ENCODE measurements around the gene CSTF2T.

The CSTF2T gene

GRCh38 chr10:51699475-51700227 lies at the start of gene CSTF2T:
Gene CSTF2T (minus strand): TSS chr10:51699595. CDS start chr10:51699549, 46 bp downstream.
- peak; percentile 93 for DNase-seq (ENCODE audit: low spot score)

- no peak for DNase-seq (ENCODE audit: low spot score)
Measured at GRCh38 chr10:51748959-51749358, 49.6 kb upstream of the CSTF2T start.

GRCh38 chr10:51747216-51747615 lies 47.8 kb upstream of the CSTF2T start:
- no peak for DNase-seq (ENCODE audit: low spot score)

- no peak for DNase-seq (ENCODE audit: low spot score)
Measured at GRCh38 chr10:51745397-51745796, 46.0 kb upstream of the CSTF2T start.

GRCh38 chr10:51744235-51745000 lies 45.0 kb upstream of the CSTF2T start:
- no peak for DNase-seq (ENCODE audit: low spot score)

- DNase-seq (ENCODE audit: low spot score): no peak
Measured at GRCh38 chr10:51743146-51743545, 43.8 kb upstream of the CSTF2T start.

GRCh38 chr10:51733057-51733456 lies 33.7 kb upstream of the CSTF2T start:
- DNase-seq (ENCODE audit: low spot score): no peak

GRCh38 chr10:51729822-51730555 lies 30.6 kb upstream of the CSTF2T start:
- DNase-seq (ENCODE audit: low spot score): no peak

- DNase-seq (ENCODE audit: low spot score): no peak
Measured at GRCh38 chr10:51724038-51724437, 24.6 kb upstream of the CSTF2T start.

GRCh38 chr10:51718804-51719291 lies 19.5 kb upstream of the CSTF2T start:
- no peak for DNase-seq (ENCODE audit: low spot score)

GRCh38 chr10:51716981-51717380 lies 17.6 kb upstream of the CSTF2T start:
- no peak for DNase-seq (ENCODE audit: low spot score)

- no peak for DNase-seq (ENCODE audit: low spot score)
Measured at GRCh38 chr10:51711519-51711891, 12.1 kb upstream of the CSTF2T start.

GRCh38 chr10:51709324-51709972 lies 10.1 kb upstream of the CSTF2T start:
- no peak for DNase-seq (ENCODE audit: low spot score)

GRCh38 chr10:51708609-51709008 lies 9.2 kb upstream of the CSTF2T start:
- DNase-seq (ENCODE audit: low spot score): no peak

- no peak for DNase-seq (ENCODE audit: low spot score)
Measured at GRCh38 chr10:51707821-51708424, 8.5 kb upstream of the CSTF2T start.

GRCh38 chr10:51707392-51707791 lies 8.0 kb upstream of the CSTF2T start:
- no peak for DNase-seq (ENCODE audit: low spot score)

- DNase-seq (ENCODE audit: low spot score): no peak
Measured at GRCh38 chr10:51706225-51706624, 6.8 kb upstream of the CSTF2T start.

- no peak for DNase-seq (ENCODE audit: low spot score)
Measured at GRCh38 chr10:51705774-51706173, 6.4 kb upstream of the CSTF2T start.

GRCh38 chr10:51700228-51700817 lies 928 bp upstream of the CSTF2T start:
- DNase-seq (ENCODE audit: low spot score): peak; percentile 8

- no peak for DNase-seq (ENCODE audit: low spot score)
Measured at GRCh38 chr10:51699145-51699474, 285 bp downstream of the CSTF2T start.

- DNase-seq (ENCODE audit: low spot score): no peak
Measured at GRCh38 chr10:51698473-51699063, 827 bp downstream of the CSTF2T start.

All from CD4-positive, alpha-beta T cell treated with Interleukin-2 at 100 ng/mL for 4 hours (primary cell).